Measurements from ENCODE around the gene C17orf67. TPM values are rescaled to one million over a fixed set of nuclear protein-coding genes. Genes with fewer than 3 reads are reported as not detected.
A peak's percentile ranks its signal among the peaks of the same experiment; 100 is the strongest.

The C17orf67 gene, protein sequence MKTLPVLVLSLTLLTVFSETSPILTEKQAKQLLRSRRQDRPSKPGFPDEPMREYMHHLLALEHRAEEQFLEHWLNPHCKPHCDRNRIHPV
- total RNA-seq (ENCODE audit: unreplicated experiment): 1.7 TPM
- long read RNA-seq, partial matches to known transcripts: 0 of 2 reads
- long read RNA-seq, other reads (novel, unspliced or antisense): 2 of 2 reads

DNA sequence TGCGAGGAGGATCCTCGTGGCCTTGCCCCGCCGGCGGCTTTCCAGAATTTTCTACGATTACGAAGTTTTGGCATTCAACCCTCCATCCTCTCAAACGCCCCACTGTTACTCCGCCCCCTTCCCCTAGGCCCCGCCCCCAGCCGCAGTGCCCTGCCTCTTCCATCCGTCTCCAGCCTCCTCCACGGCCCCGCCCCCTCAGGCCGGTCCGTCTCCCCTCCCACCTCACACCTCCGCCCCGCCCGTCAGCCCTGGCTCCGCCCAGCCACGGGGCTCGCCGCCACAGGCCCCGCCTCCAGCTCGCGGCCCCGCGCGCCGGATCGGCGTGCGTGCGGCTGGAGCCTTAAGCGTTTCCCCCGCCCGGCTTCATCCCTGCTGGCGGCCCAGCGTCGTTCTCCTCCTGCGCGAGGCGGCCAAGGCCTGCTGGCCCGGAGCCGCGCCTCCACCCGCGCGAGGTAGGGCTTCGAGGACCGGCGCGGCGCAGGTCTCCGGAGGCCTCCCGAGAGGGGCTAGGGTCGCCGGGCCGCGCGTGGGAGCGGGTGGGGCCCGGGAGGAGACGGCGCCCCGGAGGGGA is at the start of gene C17orf67, which contains the start of gene DGKE:
C17orf67 (minus strand) TSS at position 112 of the 571 bp plus-strand sequence. CDS start 18,110 bp downstream, outside the sequence.
DGKE (plus strand) TSS at position 343 of the 571 bp plus-strand sequence. CDS start 645 bp downstream, outside the sequence.
- peak; percentile 97 for DNase-seq (ENCODE audit: low spot score)
- Mint-ChIP-seq H3K36me3 (ENCODE audit: low read depth, unreplicated experiment) (no peaks in the 10 kb centered on the region), H3K27ac (ENCODE audit: unreplicated experiment) (peak within 1 kb of the TSS; percentile 22), H3K9me3 (ENCODE audit: unreplicated experiment) (no peaks in the 10 kb centered on the region), H3K27me3 (ENCODE audit: unreplicated experiment) (peaks cover 8% of the 10 kb centered on the region), H3K4me3 (ENCODE audit: unreplicated experiment) (peak within 1 kb of the TSS; percentile 87), H3K4me1 (ENCODE audit: unreplicated experiment) (peaks cover 12% of the 10 kb centered on the region)
- TF ChIP-seq, protein P1, sequence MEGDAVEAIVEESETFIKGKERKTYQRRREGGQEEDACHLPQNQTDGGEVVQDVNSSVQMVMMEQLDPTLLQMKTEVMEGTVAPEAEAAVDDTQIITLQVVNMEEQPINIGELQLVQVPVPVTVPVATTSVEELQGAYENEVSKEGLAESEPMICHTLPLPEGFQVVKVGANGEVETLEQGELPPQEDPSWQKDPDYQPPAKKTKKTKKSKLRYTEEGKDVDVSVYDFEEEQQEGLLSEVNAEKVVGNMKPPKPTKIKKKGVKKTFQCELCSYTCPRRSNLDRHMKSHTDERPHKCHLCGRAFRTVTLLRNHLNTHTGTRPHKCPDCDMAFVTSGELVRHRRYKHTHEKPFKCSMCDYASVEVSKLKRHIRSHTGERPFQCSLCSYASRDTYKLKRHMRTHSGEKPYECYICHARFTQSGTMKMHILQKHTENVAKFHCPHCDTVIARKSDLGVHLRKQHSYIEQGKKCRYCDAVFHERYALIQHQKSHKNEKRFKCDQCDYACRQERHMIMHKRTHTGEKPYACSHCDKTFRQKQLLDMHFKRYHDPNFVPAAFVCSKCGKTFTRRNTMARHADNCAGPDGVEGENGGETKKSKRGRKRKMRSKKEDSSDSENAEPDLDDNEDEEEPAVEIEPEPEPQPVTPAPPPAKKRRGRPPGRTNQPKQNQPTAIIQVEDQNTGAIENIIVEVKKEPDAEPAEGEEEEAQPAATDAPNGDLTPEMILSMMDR (IDR thresholded peaks at IDR 0.05; ENCODE audit: unreplicated experiment): no peak

DNA sequence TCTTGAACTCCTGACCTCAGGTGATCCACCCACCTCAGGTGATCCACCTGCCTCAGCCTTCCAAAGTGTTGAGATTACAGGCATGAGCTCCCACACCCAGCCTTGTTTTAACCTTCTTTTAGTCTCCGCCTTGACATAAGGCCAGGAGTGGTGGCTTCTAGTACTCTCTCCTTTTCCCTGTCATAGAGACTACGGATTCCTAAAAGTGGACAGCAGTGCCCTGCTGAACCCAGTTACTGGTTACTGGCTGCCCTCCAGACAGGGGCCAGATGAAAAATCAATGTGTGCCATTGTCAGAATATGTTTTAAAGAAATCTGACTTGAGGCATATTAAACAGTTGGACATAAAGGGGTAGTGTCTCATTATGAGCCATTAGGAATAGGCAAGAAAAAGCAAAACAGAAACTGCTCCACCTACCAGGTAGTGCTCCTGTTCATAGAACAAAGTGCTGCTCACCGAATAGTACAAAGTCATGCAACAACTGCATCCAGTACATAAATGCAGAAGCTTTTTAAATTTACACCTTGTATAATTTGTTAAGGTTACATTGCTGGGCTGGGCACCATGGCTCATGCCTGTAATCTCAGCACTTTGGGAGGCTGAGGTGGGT is 48.1 kb upstream of the C17orf67 start:
- Mint-ChIP-seq H3K4me1 (ENCODE audit: unreplicated experiment) (peaks cover 12% of the 10 kb centered on the region), H3K4me3 (ENCODE audit: unreplicated experiment) (no peak overlapping the region), H3K36me3 (ENCODE audit: low read depth, unreplicated experiment) (peaks cover 6% of the 10 kb centered on the region), H3K27me3 (ENCODE audit: unreplicated experiment) (peaks cover 4% of the 10 kb centered on the region), H3K9me3 (ENCODE audit: unreplicated experiment) (no peaks in the 10 kb centered on the region), H3K27ac (ENCODE audit: unreplicated experiment) (no peak overlapping the region)
- TF ChIP-seq, protein P1 (IDR thresholded peaks at IDR 0.05; ENCODE audit: unreplicated experiment): no peak
- no peak for DNase-seq (ENCODE audit: low spot score)

DNA sequence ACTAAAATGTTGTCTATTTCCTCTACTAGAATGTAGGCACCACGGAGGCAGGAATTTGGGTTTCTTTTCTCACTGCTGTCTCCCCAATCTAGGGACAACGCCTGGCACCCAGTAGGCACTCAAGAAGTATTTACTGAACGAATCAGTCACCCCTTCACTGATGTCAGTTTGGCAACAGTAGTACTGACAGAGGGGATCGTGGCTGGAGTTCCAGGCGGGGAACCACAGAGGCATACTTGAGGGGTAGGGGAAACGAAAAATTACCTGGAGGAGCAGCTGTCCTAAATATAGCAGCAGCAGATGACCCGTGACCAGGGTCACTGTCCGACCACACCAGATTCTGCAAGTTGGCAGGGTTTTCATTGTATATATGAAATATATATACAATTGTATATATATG is 46.9 kb upstream of the C17orf67 start:
- TF ChIP-seq, protein P1 (IDR thresholded peaks at IDR 0.05; ENCODE audit: unreplicated experiment): no peak
- Mint-ChIP-seq H3K4me3 (ENCODE audit: unreplicated experiment) (no peak overlapping the region), H3K27me3 (ENCODE audit: unreplicated experiment) (peaks cover 4% of the 10 kb centered on the region), H3K27ac (ENCODE audit: unreplicated experiment) (no peak overlapping the region), H3K9me3 (ENCODE audit: unreplicated experiment) (no peaks in the 10 kb centered on the region), H3K4me1 (ENCODE audit: unreplicated experiment) (peaks cover 5% of the 10 kb centered on the region), H3K36me3 (ENCODE audit: low read depth, unreplicated experiment) (peaks cover 6% of the 10 kb centered on the region)
- DNase-seq (ENCODE audit: low spot score): no peak

DNA sequence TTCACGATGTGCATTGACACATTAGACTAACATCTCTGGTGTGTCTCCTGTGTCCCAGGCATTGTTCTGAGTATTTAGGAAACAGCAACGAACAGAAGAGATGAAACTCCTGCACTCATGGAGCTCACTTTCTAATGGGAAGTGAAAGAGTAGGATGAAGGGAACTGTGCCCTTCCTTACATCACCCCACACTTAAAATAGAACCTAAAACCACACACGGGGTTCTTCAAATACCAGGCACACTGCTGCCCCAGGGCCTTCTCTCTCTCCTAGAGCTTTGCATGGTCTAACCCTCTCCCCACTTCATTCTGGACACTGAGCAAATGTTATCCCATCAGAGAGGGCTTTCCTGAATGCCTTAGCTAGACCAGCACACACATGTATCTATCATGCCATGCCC is 46.4 kb upstream of the C17orf67 start:
- no peak for DNase-seq (ENCODE audit: low spot score)
- H3K27ac Mint-ChIP-seq (ENCODE audit: unreplicated experiment): no peak overlapping the region
- H3K9me3 Mint-ChIP-seq (ENCODE audit: unreplicated experiment): no peaks in the 10 kb centered on the region
- peaks cover 6% of the 10 kb centered on the region for H3K36me3 Mint-ChIP-seq (ENCODE audit: low read depth, unreplicated experiment)
- H3K4me1 Mint-ChIP-seq (ENCODE audit: unreplicated experiment): peaks cover 1% of the 10 kb centered on the region
- TF ChIP-seq, protein P1 (IDR thresholded peaks at IDR 0.05; ENCODE audit: unreplicated experiment): no peak
- H3K27me3 Mint-ChIP-seq (ENCODE audit: unreplicated experiment): peaks cover 2% of the 10 kb centered on the region
- no peak overlapping the region for H3K4me3 Mint-ChIP-seq (ENCODE audit: unreplicated experiment)

DNA sequence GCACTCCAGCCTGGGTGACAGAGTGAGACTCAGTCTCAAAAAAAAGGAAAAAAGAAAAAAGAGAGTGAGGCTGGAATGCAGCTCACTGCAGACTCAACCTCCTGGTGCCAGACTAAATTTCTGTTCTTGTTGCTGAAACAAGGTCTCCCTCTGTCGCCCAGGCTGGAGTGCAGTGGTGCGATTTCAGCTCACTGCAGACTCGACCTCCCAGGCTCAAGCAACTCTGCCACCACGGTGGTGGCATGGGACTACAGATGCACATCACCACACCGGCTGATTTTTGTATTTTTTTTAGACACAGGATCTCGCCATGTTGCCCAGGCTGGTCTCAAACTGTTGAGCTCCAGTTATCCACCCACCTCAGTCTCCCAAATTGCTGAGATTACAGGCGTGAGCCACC is 45.6 kb upstream of the C17orf67 start:
- Mint-ChIP-seq H3K36me3 (ENCODE audit: low read depth, unreplicated experiment) (peaks cover 6% of the 10 kb centered on the region), H3K27ac (ENCODE audit: unreplicated experiment) (no peak overlapping the region), H3K27me3 (ENCODE audit: unreplicated experiment) (peaks cover 2% of the 10 kb centered on the region), H3K4me3 (ENCODE audit: unreplicated experiment) (no peak overlapping the region), H3K4me1 (ENCODE audit: unreplicated experiment) (no peaks in the 10 kb centered on the region), H3K9me3 (ENCODE audit: unreplicated experiment) (no peaks in the 10 kb centered on the region)
- no peak for DNase-seq (ENCODE audit: low spot score)
- TF ChIP-seq, protein P1 (IDR thresholded peaks at IDR 0.05; ENCODE audit: unreplicated experiment): no peak

Measured in endothelial cell (in vitro differentiated cells).